ENCODE measurements around the gene RIF1. TPM values are rescaled to one million over a fixed set of nuclear protein-coding genes. Genes with fewer than 3 reads are reported as not detected.

Gene RIF1
- total RNA-seq, 4 donors from 2014 or later = 22.6 to 28.7 (median 25.7) TPM

- DNase-seq (no peak), ATAC-seq (peak; percentile 5 to 20)
- intact Hi-C loops (cut with DNase I; ENCODE audit: low total_unique reads) (loop anchor here (5.0 kb wide), 2 partner anchors 44 to 109 kb away; no protein-coding TSS in a partner anchor), in situ Hi-C loops (cut with MboI; ENCODE audit: low sequenced_read_pairs in 4 of 4) (no loop called here)
- TF ChIP-seq CTCF (IDR thresholded peaks at IDR 0.05 in 4 of 5, conservative IDR thresholded peaks at IDR 0.05 in 1 of 5) (no peak), POLR2A (IDR thresholded peaks at IDR 0.05) (no peak)
- Histone ChIP-seq H3K4me3 (no peak overlapping the region), H3K27ac (peak overlapping the region in 3 of 4 donors; percentile 63 to 71 (median 67)), H3K4me1 (no peaks in the 10 kb centered on the region), H3K27me3 (no peaks in the 10 kb centered on the region), H3K9me3 (no peaks in the 10 kb centered on the region), H3K36me3 (peaks cover 2 to 100% of the 10 kb centered on the region in 2 donors)
These were observed 98.8 kb downstream of the RIF1 start for GRCh38 chr2:151508519-151508918.

- H3K27ac ChIP-seq = peak overlapping the region; percentile 0 to 76 (median 54)
- in situ Hi-C loops (cut with MboI; ENCODE audit: low sequenced_read_pairs in 4 of 4) = no loop called here
- TF ChIP-seq CTCF (IDR thresholded peaks at IDR 0.05 in 4 of 5, conservative IDR thresholded peaks at IDR 0.05 in 1 of 5) (no peak), POLR2A (IDR thresholded peaks at IDR 0.05) (no peak)
- H3K4me1 ChIP-seq = no peaks in the 10 kb centered on the region
- H3K27me3 ChIP-seq = no peaks in the 10 kb centered on the region
- no peaks in the 10 kb centered on the region for H3K9me3 ChIP-seq
- DNase-seq (no peak), ATAC-seq (peak; percentile 71 to 78)
- no peak overlapping the region for H3K4me3 ChIP-seq
- intact Hi-C loops (cut with DNase I; ENCODE audit: low total_unique reads) = no loop called here
- peaks cover 8 to 100% of the 10 kb centered on the region in 2 donors for H3K36me3 ChIP-seq
These were observed 109.1 kb downstream of the RIF1 start for GRCh38 chr2:151518802-151519201.

- in situ Hi-C loops (cut with MboI; ENCODE audit: low sequenced_read_pairs in 4 of 4) = no loop called here
These were observed 111.3 kb downstream of the RIF1 start for GRCh38 chr2:151520976-151521375.

GRCh38 chr2:151522556-151522955 lies 112.9 kb downstream of the RIF1 start:
- TF ChIP-seq POLR2A (IDR thresholded peaks at IDR 0.05) (no peak), CTCF (IDR thresholded peaks at IDR 0.05 in 4 of 5, conservative IDR thresholded peaks at IDR 0.05 in 1 of 5) (no peak)
- Histone ChIP-seq H3K27me3 (no peaks in the 10 kb centered on the region), H3K4me1 (no peaks in the 10 kb centered on the region), H3K27ac (peak overlapping the region in 2 of 4 donors; percentile 26 to 49), H3K4me3 (no peak overlapping the region), H3K9me3 (no peaks in the 10 kb centered on the region), H3K36me3 (peaks cover 7 to 98% of the 10 kb centered on the region in 2 donors)
- no peak for DNase-seq
- intact Hi-C loops (cut with DNase I; ENCODE audit: low total_unique reads) (no loop called here), in situ Hi-C loops (cut with MboI; ENCODE audit: low sequenced_read_pairs in 4 of 4) (no loop called here)
- ATAC-seq = no peak

More at GRCh38 chr2:151520976-151521375, 111.3 kb downstream of the RIF1 start:
- Histone ChIP-seq H3K27me3 (no peaks in the 10 kb centered on the region), H3K36me3 (peaks cover 7 to 98% of the 10 kb centered on the region in 2 donors), H3K4me3 (no peak overlapping the region), H3K9me3 (no peaks in the 10 kb centered on the region), H3K4me1 (no peaks in the 10 kb centered on the region), H3K27ac (peak overlapping the region in 2 of 4 donors; percentile 23 to 49)
- TF ChIP-seq POLR2A (IDR thresholded peaks at IDR 0.05) (no peak), CTCF (IDR thresholded peaks at IDR 0.05 in 4 of 5, conservative IDR thresholded peaks at IDR 0.05 in 1 of 5) (no peak)
- intact Hi-C loops (cut with DNase I; ENCODE audit: low total_unique reads) = no loop called here
- no peak for DNase-seq
- ATAC-seq = no peak

- no peak overlapping the region for H3K4me3 ChIP-seq
- DNase-seq (no peak), ATAC-seq (no peak)
- in situ Hi-C loops (cut with MboI; ENCODE audit: low sequenced_read_pairs in 4 of 4) = no loop called here
- H3K27ac ChIP-seq = no peak overlapping the region
- H3K9me3 ChIP-seq = no peaks in the 10 kb centered on the region
- no peak for TF ChIP-seq POLR2A (IDR thresholded peaks at IDR 0.05)
- intact Hi-C loops (cut with DNase I; ENCODE audit: low total_unique reads) = no loop called here
- no peaks in the 10 kb centered on the region for H3K27me3 ChIP-seq
- peaks cover 4 to 98% of the 10 kb centered on the region in 2 donors for H3K36me3 ChIP-seq
- H3K4me1 ChIP-seq = no peaks in the 10 kb centered on the region
These were observed 114.1 kb downstream of the RIF1 start for GRCh38 chr2:151523850-151524249.

Data from gastrocnemius medialis (tissue), 4 donors.